ENCODE measurements around the gene TNFRSF19.

Gene TNFRSF19

GRCh38 chr13:23620613-23621315, 50.6 kb downstream of the TNFRSF19 start:
- no peak for DNase-seq (ENCODE audit: low spot score)
- in situ Hi-C loops (cut with MboI; ENCODE audit: low pct_unique_long_range_greater_than_20kb, low sequenced_read_pairs, unreplicated experiment), result no loop called here
- TF ChIP-seq, protein P1, sequence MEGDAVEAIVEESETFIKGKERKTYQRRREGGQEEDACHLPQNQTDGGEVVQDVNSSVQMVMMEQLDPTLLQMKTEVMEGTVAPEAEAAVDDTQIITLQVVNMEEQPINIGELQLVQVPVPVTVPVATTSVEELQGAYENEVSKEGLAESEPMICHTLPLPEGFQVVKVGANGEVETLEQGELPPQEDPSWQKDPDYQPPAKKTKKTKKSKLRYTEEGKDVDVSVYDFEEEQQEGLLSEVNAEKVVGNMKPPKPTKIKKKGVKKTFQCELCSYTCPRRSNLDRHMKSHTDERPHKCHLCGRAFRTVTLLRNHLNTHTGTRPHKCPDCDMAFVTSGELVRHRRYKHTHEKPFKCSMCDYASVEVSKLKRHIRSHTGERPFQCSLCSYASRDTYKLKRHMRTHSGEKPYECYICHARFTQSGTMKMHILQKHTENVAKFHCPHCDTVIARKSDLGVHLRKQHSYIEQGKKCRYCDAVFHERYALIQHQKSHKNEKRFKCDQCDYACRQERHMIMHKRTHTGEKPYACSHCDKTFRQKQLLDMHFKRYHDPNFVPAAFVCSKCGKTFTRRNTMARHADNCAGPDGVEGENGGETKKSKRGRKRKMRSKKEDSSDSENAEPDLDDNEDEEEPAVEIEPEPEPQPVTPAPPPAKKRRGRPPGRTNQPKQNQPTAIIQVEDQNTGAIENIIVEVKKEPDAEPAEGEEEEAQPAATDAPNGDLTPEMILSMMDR (IDR thresholded peaks at IDR 0.05; ENCODE audit: extremely low read depth, insufficient read depth, missing control alignments), result no peak

DNA sequence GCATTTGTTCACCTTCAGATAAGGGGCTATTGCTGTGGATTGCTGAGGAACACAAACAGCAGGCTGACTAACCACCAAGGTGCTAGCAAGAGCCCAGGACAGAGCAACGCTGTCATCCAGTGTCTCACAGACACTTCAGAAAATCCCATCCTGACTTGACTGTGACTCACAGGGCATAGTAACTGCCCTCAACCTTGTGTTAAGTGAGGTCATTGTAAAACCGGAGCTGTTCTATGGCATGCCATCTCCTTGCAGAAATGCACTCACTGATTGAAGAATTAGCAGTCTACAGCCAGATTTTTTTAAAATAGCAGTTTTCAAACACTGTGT, 51.1 kb downstream of the TNFRSF19 start:
- no peak for DNase-seq (ENCODE audit: low spot score)
- in situ Hi-C loops (cut with MboI; ENCODE audit: low pct_unique_long_range_greater_than_20kb, low sequenced_read_pairs, unreplicated experiment), result no loop called here
- TF ChIP-seq, protein P1 (IDR thresholded peaks at IDR 0.05; ENCODE audit: extremely low read depth, insufficient read depth, missing control alignments), result no peak

DNA sequence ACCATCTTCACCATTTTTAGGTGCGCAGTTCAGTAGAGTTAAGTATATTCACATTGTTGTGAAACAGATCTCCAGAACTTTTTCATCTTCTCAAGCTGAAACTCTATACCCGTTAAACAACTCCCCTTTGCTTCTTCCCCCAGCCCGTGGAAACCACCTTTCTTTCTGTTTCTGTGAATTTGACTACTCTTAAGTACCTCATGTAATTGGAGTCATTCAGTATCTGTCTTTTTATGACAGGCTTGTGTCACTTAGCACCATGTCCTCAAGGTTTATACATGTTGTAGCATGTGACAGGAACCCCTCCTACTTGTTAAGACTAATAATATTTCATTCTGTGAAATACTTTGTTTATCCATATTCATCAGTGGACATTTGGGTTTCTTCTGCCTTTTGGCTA, 52.8 kb downstream of the TNFRSF19 start:
- in situ Hi-C loops (cut with MboI; ENCODE audit: low pct_unique_long_range_greater_than_20kb, low sequenced_read_pairs, unreplicated experiment), result no loop called here
- TF ChIP-seq, protein P1 (IDR thresholded peaks at IDR 0.05; ENCODE audit: extremely low read depth, insufficient read depth, missing control alignments), result no peak
- no peak for DNase-seq (ENCODE audit: low spot score)

DNA sequence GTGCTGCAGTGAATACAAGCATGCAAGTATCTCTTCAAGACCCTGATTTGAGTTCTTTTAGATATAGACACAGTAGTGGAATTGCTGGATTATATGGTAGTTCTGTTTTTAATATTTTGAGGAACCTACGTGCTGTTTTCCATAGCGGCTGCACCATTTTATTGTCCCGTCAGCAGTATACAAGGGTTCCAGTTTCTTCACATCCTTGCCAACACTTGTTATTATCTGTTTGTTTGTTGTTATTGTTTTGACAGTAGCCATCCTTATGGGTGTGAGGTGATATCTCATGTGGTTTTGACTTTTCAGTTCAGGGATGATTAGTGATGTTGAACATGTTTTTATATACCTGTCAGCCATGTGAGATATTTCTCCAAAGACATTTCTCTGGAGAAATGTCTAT, 53.2 kb downstream of the TNFRSF19 start:
- TF ChIP-seq, protein P1 (IDR thresholded peaks at IDR 0.05; ENCODE audit: extremely low read depth, insufficient read depth, missing control alignments), result no peak
- no peak for DNase-seq (ENCODE audit: low spot score)
- in situ Hi-C loops (cut with MboI; ENCODE audit: low pct_unique_long_range_greater_than_20kb, low sequenced_read_pairs, unreplicated experiment), result no loop called here

DNA sequence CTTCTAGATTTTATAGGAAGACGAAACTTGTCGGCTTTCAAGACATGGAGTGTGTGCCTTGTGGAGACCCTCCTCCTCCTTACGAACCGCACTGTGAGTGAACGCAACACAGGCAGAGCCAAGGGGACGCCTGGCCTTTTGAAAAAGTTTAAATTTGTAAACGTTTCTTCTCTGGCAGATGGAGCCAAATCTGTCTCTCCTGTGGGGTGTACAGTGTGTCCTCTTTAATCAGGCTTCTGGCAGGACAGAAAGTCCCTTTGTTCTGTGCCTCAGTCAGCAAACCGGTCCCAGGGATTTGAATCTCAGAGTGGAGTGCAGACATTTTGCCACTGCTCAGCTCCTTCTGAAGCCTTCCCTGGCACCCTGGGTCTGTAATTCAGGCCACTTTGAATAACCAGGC, 56.5 kb downstream of the TNFRSF19 start:
- in situ Hi-C loops (cut with MboI; ENCODE audit: low pct_unique_long_range_greater_than_20kb, low sequenced_read_pairs, unreplicated experiment), result no loop called here
- DNase-seq (ENCODE audit: low spot score), result no peak
- TF ChIP-seq, protein P1 (IDR thresholded peaks at IDR 0.05; ENCODE audit: extremely low read depth, insufficient read depth, missing control alignments), result no peak

DNA sequence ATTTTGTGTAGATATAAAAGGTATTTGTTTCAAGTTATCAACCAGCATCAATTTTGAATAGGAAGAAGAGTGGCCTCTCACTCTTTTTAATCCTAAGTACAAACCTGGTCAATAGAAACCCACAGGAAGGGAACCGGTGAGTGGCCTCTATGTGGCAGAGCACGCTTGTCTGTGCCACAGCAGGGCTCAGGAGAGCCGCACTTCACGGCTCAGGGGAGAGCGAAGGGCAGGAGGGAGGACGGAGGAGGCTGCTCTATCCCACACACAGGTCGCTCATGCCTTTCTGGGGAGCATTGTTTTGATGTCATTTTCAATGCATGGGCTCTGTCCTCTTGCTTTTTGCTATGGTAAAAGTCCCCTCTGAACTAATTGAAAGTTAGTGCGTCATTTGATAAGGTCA, 57.2 kb downstream of the TNFRSF19 start:
- no peak for DNase-seq (ENCODE audit: low spot score)
- in situ Hi-C loops (cut with MboI; ENCODE audit: low pct_unique_long_range_greater_than_20kb, low sequenced_read_pairs, unreplicated experiment), result no loop called here
- TF ChIP-seq, protein P1 (IDR thresholded peaks at IDR 0.05; ENCODE audit: extremely low read depth, insufficient read depth, missing control alignments), result no peak
